GM18526 (cell line): Measurements from ENCODE around the gene PDXDC1.
A peak's percentile ranks its signal among the peaks of the same experiment; 100 is the strongest.
"Not testable (repeated sequence)": the region's sequence is repeated elsewhere in the genome, so short reads cannot be mapped to it uniquely, and the experiment has no call there.

Experiments used
- POLR2A ChIP-seq: IDR thresholded peaks from 3 replicates; pipeline ENCODE4 v1.6.1; 2011; ENCODE audit not compliant: insufficient read length; ENCODE audit errors: extremely low read depth

PDXDC1 gene, protein sequence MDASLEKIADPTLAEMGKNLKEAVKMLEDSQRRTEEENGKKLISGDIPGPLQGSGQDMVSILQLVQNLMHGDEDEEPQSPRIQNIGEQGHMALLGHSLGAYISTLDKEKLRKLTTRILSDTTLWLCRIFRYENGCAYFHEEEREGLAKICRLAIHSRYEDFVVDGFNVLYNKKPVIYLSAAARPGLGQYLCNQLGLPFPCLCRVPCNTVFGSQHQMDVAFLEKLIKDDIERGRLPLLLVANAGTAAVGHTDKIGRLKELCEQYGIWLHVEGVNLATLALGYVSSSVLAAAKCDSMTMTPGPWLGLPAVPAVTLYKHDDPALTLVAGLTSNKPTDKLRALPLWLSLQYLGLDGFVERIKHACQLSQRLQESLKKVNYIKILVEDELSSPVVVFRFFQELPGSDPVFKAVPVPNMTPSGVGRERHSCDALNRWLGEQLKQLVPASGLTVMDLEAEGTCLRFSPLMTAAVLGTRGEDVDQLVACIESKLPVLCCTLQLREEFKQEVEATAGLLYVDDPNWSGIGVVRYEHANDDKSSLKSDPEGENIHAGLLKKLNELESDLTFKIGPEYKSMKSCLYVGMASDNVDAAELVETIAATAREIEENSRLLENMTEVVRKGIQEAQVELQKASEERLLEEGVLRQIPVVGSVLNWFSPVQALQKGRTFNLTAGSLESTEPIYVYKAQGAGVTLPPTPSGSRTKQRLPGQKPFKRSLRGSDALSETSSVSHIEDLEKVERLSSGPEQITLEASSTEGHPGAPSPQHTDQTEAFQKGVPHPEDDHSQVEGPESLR

DNA sequence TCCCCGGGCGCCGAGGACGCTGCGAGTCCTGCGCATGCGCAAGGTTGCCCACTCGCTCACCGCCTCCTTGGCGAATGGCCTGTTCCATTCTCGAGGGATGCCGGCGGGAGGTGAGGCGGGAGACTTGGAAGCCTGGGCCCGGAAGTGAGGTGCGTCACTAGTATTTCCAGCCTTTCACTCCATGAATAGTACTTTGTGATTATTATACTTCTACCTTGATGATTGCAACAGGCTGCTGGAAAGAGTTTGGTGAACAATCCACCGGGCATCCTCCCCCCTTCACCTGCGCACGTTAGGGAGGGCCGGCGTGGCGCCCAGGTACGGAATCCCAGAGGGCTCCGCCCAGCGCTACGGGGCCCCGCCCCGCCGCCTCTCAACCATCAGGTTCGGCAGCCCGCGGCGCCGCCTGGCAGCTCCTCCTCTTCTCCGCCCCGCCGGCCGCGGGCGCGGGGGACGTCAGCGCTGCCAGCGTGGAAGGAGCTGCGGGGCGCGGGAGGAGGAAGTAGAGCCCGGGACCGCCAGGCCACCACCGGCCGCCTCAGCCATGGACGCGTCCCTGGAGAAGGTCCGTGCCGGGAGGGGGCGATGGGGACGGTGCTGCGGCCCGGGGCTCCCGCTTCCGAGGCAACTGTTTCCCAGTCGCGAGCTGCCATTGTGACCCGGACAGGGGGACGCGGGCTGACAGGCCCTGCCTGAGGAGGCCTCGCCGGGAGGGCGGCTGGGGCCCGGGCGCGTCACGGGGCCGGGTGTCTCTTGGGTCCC is at the start of gene PDXDC1:
PDXDC1 (plus strand) TSS at position 371 of the 762 bp plus-strand sequence; CDS start at position 545, 174 bp downstream.
- TF ChIP-seq POLR2A = peak; percentile 66

DNA sequence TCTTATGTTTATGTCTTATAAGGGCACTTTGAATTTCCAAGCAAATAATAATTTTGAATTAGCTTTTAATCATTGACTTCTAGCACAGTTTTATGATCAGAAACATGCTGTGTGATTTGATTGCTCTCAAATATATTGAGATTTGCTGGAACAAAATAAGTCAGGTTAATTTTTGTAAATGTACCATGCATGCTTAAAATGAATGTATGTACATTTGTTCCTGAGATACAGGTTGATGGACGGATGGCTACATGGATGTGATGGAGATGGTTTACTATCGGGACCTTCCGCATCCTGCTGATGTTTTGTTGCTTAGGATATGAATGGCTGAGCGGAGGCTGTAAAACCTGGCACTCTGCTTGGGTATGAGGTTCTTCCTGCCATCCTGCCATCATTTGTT is 37.7 kb upstream of the PDXDC1 start, which contains the start of gene NPIPA1:
NPIPA1 (plus strand) TSS at position 301 of the 400 bp plus-strand sequence; CDS start at position 301, 0 bp downstream.
- TF ChIP-seq POLR2A = not testable (repeated sequence)

DNA sequence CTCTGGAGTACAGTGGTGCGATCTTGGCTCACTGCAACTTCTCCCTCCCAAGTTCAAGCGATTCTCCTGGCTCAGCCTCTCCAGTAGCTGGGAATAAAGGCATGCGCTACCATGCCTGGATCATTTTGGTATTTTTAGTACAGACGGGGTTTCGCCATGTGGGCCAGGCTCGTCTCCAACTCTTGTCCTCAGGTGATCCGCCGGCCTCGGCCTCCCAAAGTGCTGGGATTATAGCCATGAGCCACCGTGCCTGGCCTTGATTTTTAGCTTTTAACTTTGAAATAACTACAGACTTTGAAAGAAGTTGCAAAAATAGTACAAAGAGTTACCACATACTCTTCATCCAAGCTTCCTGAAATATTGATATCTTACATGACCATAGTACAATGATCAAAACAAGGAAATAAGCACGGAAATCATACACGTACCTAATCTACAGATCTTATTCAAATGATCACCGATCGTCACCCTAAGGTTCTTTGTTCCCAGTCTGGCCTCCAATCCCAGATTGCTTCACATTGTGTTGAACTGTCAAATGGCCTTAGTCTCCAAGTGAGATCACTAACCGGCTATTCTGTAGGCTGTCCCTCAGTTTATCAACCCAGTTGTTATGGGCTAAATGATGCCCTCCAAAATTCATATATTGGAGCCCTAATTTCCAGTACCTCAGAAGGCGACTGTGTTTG is 19.1 kb upstream of the PDXDC1 start:
- TF ChIP-seq POLR2A = no peak

DNA sequence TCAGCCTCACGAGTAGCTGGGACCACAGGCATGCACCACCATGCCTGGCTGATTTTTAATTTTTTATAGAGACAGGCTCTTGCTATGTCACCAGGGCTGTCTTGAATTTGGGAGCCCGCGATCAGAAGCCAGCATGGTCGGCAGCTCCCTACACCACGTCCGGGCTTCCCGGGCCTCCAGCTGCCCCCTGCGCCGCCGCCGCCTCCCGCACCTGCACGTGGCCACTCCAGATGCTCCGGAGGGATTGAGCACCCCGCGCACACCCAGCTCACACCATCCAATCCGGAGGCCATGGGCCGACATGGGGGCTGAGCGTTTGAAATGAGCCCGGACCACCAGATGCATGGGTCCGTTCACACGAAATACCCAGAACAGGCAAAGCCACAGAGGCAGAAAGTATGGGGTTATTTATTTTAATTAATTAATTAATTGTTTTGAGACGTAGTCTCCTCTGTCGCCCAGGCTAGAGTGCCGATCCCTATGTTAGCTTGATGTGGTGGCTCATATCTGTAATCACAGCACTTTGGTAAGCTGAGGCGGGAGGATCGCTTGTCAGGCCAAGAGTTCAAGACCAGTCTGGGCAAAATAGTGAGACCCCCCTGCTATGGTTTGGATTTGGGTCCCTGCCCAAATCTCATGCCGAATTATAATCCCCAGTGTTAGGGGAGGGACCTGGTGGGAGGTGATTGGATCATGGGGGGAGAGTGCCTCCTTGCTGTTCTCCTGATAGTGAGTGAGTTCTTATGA is 17.1 kb upstream of the PDXDC1 start:
- no peak for TF ChIP-seq POLR2A

DNA sequence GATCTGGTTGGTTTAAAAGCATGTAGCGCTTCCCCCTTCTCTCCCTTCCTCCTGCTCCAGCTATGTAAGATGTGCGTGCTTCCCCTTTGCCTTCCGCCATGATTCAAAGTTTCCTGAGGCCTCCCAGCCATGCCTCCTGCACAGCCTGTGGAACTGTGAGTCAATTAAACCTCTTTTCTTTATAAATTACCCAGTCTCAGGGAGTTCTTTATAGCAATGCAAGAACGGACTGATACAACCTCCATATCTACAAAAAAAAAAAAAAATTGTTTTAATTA is 16.6 kb upstream of the PDXDC1 start:
- no peak for TF ChIP-seq POLR2A

DNA sequence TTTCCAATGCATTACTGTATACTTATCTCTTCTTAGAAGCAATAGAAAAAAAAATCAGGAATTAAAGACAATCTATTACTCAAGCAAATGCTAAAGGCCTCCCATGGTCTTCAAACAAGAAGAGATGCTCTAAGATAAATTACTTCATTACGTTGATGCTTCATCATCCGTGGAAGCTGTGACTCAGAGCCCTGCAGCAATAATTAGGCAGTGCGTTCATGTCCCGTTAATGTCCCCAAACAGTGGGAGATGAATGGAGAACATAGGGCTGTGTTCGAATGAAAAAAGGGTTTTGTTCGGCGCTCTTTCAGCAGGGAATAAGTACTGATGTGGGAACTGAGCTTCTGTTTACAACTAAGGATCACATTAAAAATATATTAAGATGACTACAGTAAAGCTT is 15.9 kb upstream of the PDXDC1 start:
- TF ChIP-seq POLR2A = no peak

DNA sequence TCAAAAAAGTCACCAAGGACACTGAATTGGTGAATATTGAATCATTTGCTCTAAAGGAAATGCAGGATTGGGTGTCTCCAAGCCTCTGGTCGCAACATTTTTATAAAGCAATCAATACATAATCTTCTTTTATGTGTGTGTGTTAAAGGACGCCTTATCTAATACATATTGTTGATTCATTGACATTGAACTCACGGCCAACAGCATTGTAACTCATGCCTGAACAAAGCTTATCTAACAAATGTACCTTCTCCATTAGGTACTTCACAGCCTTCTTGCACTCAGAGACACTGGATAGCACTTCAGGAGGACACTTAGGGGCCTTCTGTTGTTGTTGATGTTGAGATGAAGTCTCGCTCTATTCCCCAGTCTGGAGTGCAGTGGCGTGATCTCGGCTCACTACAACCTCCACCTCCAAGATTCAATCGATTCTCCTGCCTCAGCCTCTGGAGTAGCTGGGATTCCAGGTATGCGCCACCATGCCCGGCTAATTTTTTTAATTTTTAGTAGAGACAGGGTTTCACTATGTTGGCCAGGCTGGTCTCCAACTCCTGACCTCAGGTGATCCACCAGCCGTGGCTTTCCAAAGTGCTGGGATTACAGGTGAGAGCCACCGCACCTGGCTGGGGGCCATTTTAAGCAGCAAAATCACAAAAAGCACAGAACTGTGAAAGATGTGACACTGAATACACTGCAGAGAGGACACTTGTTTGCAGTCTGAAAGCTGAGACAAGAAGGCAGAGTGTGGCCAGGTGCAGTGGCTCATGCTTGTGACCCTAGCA is 13.2 kb upstream of the PDXDC1 start:
- TF ChIP-seq POLR2A = no peak

DNA sequence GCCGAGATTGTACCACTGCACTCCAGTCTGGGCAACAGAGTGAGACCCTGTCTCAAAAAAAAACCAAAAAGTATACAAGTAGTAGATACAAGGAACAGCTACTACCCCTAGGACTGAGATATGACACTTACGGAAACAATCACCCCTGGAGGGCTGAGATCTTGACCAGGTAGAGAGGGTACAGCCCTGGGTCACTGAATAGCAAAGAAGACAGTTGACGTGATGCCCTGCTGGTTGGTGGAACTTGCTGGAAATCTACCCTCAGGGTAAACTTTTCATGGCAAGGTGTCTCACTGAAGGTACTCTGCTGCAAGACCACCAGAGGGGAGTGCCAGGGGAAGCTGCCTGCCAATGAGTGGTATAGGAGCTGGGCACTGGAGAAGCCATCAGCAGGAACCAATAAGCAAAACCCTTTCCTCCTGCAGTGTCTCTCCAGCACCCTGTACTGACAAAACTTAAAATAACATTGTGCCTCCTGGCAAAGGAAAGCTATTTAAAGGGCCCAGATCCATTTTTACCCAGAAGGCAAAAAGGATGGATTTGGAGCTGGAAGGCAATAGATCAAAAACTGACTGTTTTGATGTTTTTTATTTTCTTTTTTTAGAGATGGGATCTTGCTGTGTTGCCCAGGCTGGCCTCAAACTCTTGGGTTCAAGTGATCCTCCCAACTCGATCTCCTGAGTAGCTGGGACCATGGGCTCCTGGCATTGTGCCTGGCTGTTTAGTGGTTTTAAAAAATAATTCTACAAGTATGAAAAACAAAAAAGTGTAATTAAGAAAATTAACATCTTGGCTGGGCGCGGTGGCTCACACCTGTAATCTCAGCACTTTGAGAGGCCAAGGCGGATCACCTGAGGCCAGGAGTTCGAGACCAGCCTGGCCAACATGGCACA is 11.3 kb upstream of the PDXDC1 start:
- no peak for TF ChIP-seq POLR2A

DNA sequence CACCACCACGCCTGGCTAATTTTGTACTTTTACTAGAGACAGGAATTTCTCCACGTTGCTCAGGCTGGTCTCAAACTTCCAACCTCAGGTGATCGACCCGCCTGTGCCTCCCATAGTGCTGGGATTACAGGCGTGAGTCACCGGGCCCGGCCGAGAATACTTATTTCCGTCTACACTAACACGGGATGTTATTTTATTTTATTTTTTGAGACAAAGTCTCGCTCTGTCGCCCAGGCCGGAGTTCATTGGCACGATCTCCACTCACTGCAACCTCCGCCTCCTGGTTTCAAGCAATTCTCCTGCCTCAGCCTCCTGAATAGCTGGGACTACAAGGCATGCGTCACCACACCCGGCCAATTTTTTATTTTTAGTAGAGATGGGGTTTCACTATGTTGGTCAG is 9.5 kb upstream of the PDXDC1 start:
- no peak for TF ChIP-seq POLR2A

DNA sequence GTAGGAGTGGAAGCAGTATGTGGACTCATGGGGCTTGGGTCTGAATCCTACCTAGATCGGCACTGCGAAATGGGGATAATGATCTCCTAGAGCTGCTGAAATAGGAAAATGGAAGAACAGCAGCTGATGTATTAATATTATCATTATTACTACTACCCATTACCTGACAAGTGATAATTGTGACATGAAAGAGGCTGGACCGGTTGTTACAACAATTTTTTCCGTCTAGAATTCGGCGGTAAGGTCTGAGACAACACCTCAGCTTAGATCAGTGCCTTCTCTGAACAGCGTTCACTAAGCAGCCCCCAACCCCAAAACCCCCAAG is 533 bp upstream of the PDXDC1 start:
- TF ChIP-seq POLR2A = peak; percentile 29

DNA sequence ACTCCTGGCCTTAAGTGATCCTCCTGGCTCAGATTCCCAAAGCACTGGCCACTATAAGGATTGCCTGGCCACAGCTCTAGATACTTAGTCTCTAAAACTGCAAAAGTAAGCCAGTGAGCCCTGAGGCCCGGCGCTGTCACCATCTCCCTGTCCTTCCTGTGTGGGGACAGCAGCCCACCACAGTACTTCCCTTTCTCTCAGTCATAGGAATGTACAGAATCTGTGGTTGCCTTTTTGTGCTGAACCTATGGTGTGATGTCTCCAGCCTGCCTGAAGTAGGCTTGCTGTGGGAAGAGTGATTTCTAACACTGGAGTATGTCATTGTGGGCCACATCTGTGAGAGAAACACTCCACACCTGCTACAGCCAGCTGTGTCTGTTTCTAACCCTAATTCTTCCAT is 56.4 kb downstream of the PDXDC1 start:
- TF ChIP-seq POLR2A = no peak

DNA sequence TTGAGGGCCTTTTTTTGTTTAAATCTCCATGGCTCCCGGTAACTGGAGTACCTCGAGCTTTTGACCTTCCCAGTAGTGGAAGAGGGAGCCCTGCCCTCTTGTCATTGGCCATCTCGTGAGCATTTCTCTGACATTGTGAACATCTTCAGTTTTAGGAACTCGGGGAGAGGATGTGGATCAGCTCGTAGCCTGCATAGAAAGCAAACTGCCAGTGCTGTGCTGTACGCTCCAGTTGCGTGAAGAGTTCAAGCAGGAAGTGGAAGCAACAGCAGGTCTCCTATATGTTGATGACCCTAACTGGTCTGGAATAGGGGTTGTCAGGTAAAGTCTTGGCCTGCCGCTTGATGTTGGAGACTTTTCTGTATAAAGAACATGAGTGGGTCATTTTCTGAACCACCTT is 56.8 kb downstream of the PDXDC1 start:
- no peak for TF ChIP-seq POLR2A
